AG04450 (cell line): Measurements from ENCODE around the gene RBM19. TPM values are rescaled to one million over a fixed set of nuclear protein-coding genes. Genes with fewer than 3 reads are reported as not detected.

ENCODE experiments used
- CTCF ChIA-PET: fragments of 300-600, 350-600 bp; formaldehyde crosslinking; extraction: SDS; loops from one replicate; lab custom pipeline; 2022; ENCODE audit warnings: antibody characterized with exemption, inconsistent platforms; lab: Charles Lee
- POLR2A ChIA-PET: fragments of 350-600 bp; formaldehyde crosslinking; extraction: SDS; loops from one replicate; lab custom pipeline; 2021; ENCODE audit warnings: antibody characterized with exemption, inconsistent platforms; lab: Yijun Ruan, JAX
- DNase-seq: peaks from one replicate; pipeline ENCODE4 v3.0.0-alpha.2; 2011; ENCODE audit warnings: low read depth, low spot score
- H3K27ac ChIP-seq: one replicate; pipeline ENCODE4 v1.5.1; 2012; ENCODE audit warnings: low read depth, low read length, control low read depth
- H3K27me3 ChIP-seq: one replicate; pipeline ENCODE4 v1.6.0; 2012; ENCODE audit warnings: low read length; ENCODE audit not compliant: control insufficient read depth, insufficient read depth
- H3K4me3 ChIP-seq: 2 replicates; pipeline ENCODE4 v1.5.1; 2011; ENCODE audit warnings: mild to moderate bottlenecking, low read depth, low read length, control low read depth
- H3K9me3 ChIP-seq: 2 replicates; pipeline ENCODE4 v1.5.1; 2012; ENCODE audit warnings: low read length; ENCODE audit not compliant: control insufficient read depth, insufficient read depth
- polyA plus RNA-seq: library from polyadenylated mRNA; depleted of rRNA; stranded (reverse); fragments of >200 nt; gene quantifications from 2 replicates; pipeline ENCODE4 v1.2.3, GENCODE V29; 2011
- TF ChIP-seq, protein P1 (sequence below): IDR thresholded peaks from 2 replicates; pipeline ENCODE4 v1.5.1; 2011; ENCODE audit warnings: low read depth, low read length, control low read depth, inconsistent platforms

The RBM19 gene
- polyA plus RNA-seq, 1 experiment: 10.6 TPM

DNA sequence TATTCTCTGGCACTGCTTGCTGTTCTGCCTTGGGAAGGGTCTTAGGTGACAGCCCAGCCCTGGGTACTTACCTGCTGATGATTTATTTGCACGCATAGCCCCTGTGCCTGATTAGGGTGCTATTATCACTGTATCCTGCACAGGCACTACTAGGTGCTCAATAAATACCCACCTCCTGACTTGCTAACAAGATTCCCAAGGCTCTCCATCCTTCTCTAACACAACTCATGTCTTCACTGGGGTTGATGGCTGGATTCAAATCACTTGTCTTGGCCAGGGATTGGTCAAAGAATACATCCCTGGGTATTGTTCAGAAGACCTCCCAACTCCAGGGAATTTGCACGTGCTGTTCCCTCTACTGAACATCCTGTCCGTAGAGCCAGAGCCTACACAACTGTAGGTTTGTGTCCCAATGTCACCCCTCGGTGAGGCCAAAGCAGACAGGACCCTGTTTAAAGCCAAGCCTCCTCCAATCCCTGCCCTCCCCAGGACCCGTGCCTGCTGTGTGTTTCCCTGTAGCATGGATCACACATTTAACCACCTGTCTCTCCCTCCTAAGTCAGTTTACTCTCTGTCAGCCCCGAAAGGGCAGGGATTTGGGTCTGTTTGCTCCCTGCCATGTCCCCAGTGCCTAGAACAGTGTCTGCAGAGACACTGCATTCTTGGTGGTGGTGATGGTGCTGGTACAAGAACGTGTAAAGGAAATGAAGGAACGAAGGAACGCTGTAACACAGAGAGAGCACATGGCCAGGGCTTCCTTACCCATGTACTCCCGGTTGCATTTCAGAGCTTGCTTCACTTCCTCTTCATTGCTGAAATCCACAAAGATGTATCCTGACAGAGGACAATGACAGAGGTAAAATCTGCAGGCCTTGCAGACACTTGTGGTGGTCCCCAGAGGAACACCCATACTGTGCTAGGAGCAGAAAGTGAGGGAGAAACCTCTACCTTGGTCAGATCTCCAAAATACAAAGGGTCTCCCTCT, 16.5 kb downstream of the RBM19 start:
- CTCF ChIA-PET: no interaction called here
- POLR2A ChIA-PET: no interaction called here
- Histone ChIP-seq H3K4me3 (no peak overlapping the region), H3K27ac (no peak overlapping the region), H3K9me3 (no peaks in the 10 kb centered on the region), H3K27me3 (no peaks in the 10 kb centered on the region)
- TF ChIP-seq, protein P1, sequence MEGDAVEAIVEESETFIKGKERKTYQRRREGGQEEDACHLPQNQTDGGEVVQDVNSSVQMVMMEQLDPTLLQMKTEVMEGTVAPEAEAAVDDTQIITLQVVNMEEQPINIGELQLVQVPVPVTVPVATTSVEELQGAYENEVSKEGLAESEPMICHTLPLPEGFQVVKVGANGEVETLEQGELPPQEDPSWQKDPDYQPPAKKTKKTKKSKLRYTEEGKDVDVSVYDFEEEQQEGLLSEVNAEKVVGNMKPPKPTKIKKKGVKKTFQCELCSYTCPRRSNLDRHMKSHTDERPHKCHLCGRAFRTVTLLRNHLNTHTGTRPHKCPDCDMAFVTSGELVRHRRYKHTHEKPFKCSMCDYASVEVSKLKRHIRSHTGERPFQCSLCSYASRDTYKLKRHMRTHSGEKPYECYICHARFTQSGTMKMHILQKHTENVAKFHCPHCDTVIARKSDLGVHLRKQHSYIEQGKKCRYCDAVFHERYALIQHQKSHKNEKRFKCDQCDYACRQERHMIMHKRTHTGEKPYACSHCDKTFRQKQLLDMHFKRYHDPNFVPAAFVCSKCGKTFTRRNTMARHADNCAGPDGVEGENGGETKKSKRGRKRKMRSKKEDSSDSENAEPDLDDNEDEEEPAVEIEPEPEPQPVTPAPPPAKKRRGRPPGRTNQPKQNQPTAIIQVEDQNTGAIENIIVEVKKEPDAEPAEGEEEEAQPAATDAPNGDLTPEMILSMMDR: no peak
- DNase-seq: no peak

DNA sequence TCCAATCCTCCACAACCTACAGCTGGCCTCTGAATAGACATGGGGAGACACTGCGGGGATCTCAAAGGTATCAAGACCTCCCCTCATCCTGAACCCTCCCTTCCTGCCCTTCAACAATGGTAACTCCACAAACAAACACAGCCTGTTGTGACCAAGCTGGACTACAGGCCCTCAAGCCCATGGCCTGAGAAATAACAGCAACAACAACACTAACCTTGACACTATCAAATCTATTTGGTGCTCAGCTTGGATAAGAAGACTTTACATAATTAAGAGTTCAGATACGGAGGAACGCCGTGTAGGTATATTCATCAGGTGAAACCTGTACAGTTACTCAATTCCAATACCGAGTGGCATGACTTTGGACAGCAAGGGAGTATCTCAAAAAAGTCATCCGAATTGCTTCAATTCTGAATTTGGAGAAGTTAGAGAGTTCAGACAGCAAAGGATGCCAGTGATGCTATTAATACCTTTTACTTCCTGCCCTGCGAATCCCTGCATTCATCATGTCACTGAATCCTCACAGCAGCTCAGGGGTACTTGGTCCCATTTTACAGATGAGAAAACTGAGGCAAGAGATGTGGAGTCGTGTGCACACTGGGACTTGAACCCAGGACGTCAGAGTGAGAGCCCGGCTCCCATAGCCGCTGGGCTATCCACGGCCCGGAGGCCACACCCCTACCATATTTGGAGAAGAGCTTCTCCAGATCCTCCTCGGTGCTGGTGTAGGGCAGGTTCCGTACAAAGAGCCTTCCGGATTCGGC, 17.8 kb downstream of the RBM19 start:
- TF ChIP-seq, protein P1: no peak
- CTCF ChIA-PET: no interaction called here

DNA sequence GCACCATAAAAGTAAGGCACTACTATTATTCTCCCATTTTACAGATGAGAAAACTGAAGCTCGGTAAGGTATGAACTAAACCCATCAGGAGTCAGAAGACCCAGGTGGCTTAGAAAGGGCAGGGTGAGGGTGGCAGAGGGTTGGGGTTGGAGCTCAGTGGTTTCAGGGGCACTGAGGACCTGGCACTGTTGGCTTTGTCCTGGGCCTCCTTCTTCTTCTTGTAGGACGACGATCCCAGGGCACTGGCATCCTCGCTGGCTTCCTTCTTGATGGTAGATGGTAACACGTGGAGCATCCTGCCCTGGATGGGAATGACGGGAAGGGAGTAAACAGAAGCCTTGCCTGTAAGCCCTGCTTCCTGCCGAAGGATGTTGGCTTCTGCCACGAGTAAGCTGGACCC, 19.9 kb downstream of the RBM19 start:
- POLR2A ChIA-PET: no interaction called here
- no peaks in the 10 kb centered on the region for H3K27me3 ChIP-seq
- CTCF ChIA-PET: no interaction called here
- H3K27ac ChIP-seq: no peak overlapping the region
- H3K9me3 ChIP-seq: no peaks in the 10 kb centered on the region
- H3K4me3 ChIP-seq: no peak overlapping the region
- TF ChIP-seq, protein P1: no peak
- no peak for DNase-seq

More for the DNA sequence above, 17.8 kb downstream of the RBM19 start:
- POLR2A ChIA-PET: no interaction called here
- Histone ChIP-seq H3K9me3 (no peaks in the 10 kb centered on the region), H3K27me3 (no peaks in the 10 kb centered on the region), H3K4me3 (no peak overlapping the region), H3K27ac (no peak overlapping the region)
- DNase-seq: no peak

DNA sequence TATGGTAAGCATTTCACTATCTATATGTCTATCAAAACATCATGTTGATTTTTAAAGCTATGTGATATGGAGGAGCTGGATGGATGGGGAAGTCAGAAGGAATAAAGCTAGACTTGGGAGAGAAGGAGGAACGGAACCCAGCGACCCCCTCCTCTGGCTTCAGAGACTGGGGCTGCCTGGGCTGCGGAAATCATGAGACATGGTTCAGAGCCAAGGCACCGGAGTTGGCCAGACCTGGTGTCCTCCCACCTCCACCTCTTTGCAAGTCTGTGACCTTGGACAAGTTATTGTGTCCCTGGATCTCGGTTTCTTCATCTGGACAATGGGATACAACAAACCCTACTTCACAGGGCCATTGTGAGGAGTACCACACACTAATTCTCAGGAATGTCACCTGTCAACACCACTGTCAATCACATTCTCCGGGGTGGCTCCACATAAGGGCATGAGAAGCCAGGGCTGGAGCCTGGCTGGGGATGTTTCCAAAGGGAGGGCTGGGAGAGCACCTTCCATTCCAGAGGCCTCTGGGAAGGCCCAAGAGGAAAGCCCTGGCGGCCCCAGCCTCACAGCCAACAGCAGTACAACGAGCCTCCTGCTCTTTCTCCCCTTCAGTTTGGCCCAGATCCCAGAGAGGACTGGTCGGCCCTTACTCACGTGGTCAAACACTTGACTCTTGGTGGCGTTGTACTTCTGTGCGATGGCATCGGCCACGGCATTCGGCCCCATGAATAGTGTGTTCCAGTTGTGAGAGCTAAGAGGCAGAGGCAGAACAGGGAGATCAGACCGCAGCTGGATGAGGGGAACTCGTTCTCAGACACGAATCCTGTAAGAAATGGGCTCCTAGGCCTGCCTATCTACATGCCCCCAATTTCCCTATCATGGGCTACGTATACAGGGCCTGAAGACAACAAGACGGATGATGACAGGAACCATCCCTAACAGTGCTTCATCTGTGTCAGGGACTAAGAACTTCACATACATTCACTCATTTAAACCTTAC, 20.7 kb downstream of the RBM19 start:
- Histone ChIP-seq H3K27ac (no peak overlapping the region), H3K27me3 (no peaks in the 10 kb centered on the region), H3K9me3 (no peaks in the 10 kb centered on the region), H3K4me3 (no peak overlapping the region)
- ChIA-PET CTCF (interaction anchor here (2.0 kb wide), 1 partner anchor 9 kb away, joined by 5 read pairs; no protein-coding TSS in a partner anchor), POLR2A (no interaction called here)
- TF ChIP-seq, protein P1: no peak
- no peak for DNase-seq
